Endothelial cell of umbilical vein (primary cell): ENCODE measurements around the gene ERCC4. TPM values are rescaled to one million over a fixed set of nuclear protein-coding genes. Genes with fewer than 3 reads are reported as not detected.

ENCODE experiments used
- BruUV-seq: library from RNA; stranded (reverse); fragments of 400-500 nt; replicated peaks from 2 replicates; lab custom pipeline; 2021; lab: Mats Ljungman, UMichigan
- CTCF ChIA-PET: fragments of 300-600, 350-600 bp; sonication (Branson Sonifier 250); formaldehyde crosslinking; loops from one replicate; lab custom pipeline; 2021; ENCODE audit warnings: antibody characterized with exemption, inconsistent platforms; lab: Charles Lee
- POLR2A ChIA-PET: fragments of 300-600, 350-600 bp; sonication (Branson Sonifier 250); formaldehyde crosslinking; loops from one replicate; lab custom pipeline; 2021; ENCODE audit warnings: antibody characterized with exemption, inconsistent platforms; lab: Charles Lee
- DNase-seq: peaks from one replicate; pipeline ENCODE4 v3.0.0-alpha.2; 2011; ENCODE audit warnings: low read depth, low spot score
- FAIRE-seq: peaks from 2 replicates; lab custom pipeline; 2011; peaks lifted over from hg19 to GRCh38; lab: Jason Lieb, UNC
- H2AFZ ChIP-seq: 2 replicates; pipeline ENCODE4 v1.6.0; 2012; ENCODE audit warnings: low read depth, low read length, control low read depth, inconsistent platforms
- H3K27ac ChIP-seq: 2 replicates; pipeline ENCODE4 v1.5.1; 2011; ENCODE audit warnings: low read depth, mild to moderate bottlenecking, control low read depth, low read length, moderate library complexity; ENCODE audit not compliant: insufficient read depth
- H3K27me3 ChIP-seq, 2 experiments: 2 replicates each; pipeline versions ENCODE4 v1.6.0 to v1.6.1; 2011; ENCODE audit warnings: low read length in 2 of 2, mixed read lengths in 1 of 2; ENCODE audit not compliant: control insufficient read depth in 2 of 2, insufficient read depth in 2 of 2
- H3K36me3 ChIP-seq, 2 experiments: 2 replicates in 1 of 2; 3 replicates in 1 of 2; pipeline ENCODE4 v1.5.1; 2011; ENCODE audit warnings: low read length in 2 of 2, mild to moderate bottlenecking in 1 of 2, moderate library complexity in 1 of 2; ENCODE audit not compliant: control insufficient read depth in 2 of 2, insufficient read depth in 2 of 2; ENCODE audit errors: extremely low read depth in 1 of 2
- H3K4me1 ChIP-seq: 3 replicates; pipeline ENCODE4 v1.5.1; 2011; ENCODE audit warnings: mild to moderate bottlenecking, low read length; ENCODE audit not compliant: control insufficient read depth, insufficient read depth; ENCODE audit errors: extremely low read depth
- H3K4me2 ChIP-seq: 2 replicates; pipeline ENCODE4 v1.6.1; 2011; ENCODE audit warnings: low read length, control low read depth, mixed read lengths; ENCODE audit not compliant: insufficient read depth
- H3K4me3 ChIP-seq, 3 experiments: fragments of 200-600 bp in 1 of 3; sonication (generic), shearing (Covaris generic) in 1 of 3; replicated peaks in 1 of 3; 2 replicates each; pipeline ENCODE4 v1.5.1; 2011 to 2016; ENCODE audit warnings: control low read depth in 3 of 3, low read length in 3 of 3, mild to moderate bottlenecking in 2 of 3, inconsistent platforms in 1 of 3, low read depth in 1 of 3, moderate library complexity in 1 of 3; ENCODE audit not compliant: insufficient read depth in 1 of 3
- H3K79me2 ChIP-seq: 2 replicates; pipeline ENCODE4 v1.6.0; 2012; ENCODE audit warnings: low read length, inconsistent platforms; ENCODE audit not compliant: control insufficient read depth, insufficient read depth
- H3K9ac ChIP-seq: replicated peaks from 2 replicates; pipeline ENCODE3; 2011; ENCODE audit warnings: low read length, control low read depth; ENCODE audit not compliant: insufficient read depth; ENCODE audit errors: extremely low read depth
- H3K9me1 ChIP-seq: replicated peaks from 3 replicates; pipeline ENCODE4 v1.6.0; 2011; ENCODE audit warnings: mild to moderate bottlenecking, low read length; ENCODE audit not compliant: control insufficient read depth, insufficient read depth; ENCODE audit errors: extremely low read depth
- H3K9me3 ChIP-seq: replicated peaks from 2 replicates; pipeline ENCODE4 v1.5.1; 2012; ENCODE audit warnings: low read length, inconsistent platforms; ENCODE audit not compliant: control insufficient read depth, insufficient read depth
- H4K20me1 ChIP-seq: replicated peaks from 2 replicates; pipeline ENCODE3; 2011; ENCODE audit warnings: mild to moderate bottlenecking, low read length; ENCODE audit not compliant: control insufficient read depth, insufficient read depth; ENCODE audit errors: extremely low read depth
- EZH2 ChIP-seq: IDR thresholded peaks from 2 replicates; pipeline ENCODE4 v1.6.1; 2012; ENCODE audit warnings: borderline replicate concordance, low read depth, mild to moderate bottlenecking, moderate library complexity, low read length, inconsistent platforms; ENCODE audit not compliant: severe bottlenecking
- FOS ChIP-seq: IDR thresholded peaks from 2 replicates; pipeline ENCODE4 v1.6.1; 2011; ENCODE audit warnings: mild to moderate bottlenecking, low read length, moderate library complexity, borderline replicate concordance; ENCODE audit not compliant: insufficient read depth
- GATA2 ChIP-seq: IDR thresholded peaks from 2 replicates; pipeline ENCODE4 v1.7.0; 2011; ENCODE audit warnings: low read depth, mild to moderate bottlenecking, moderate library complexity, mixed read lengths, low read length; ENCODE audit not compliant: insufficient read length, insufficient read depth
- JUN ChIP-seq: IDR thresholded peaks from 2 replicates; pipeline ENCODE4 v1.6.1; 2011; ENCODE audit warnings: borderline replicate concordance, low read depth; ENCODE audit not compliant: insufficient read length, insufficient read depth
- MYC ChIP-seq: IDR thresholded peaks from one replicate; pipeline ENCODE4 v1.6.1; 2011; ENCODE audit warnings: mild to moderate bottlenecking, low read depth, low read length
- POLR2A ChIP-seq: IDR thresholded peaks from 2 replicates; pipeline ENCODE4 v1.6.1; 2012; ENCODE audit warnings: low read depth, mild to moderate bottlenecking, control low read depth, low read length
- POLR2AphosphoS5 ChIP-seq: IDR thresholded peaks from 2 replicates; pipeline ENCODE4 v1.6.1; 2012; ENCODE audit warnings: low read depth, mild to moderate bottlenecking, control low read depth, low read length, moderate library complexity; ENCODE audit not compliant: insufficient read depth
- dilution Hi-C: fragments of 300-500 bp; cut with MboI; formaldehyde crosslinking; loops from one replicate; pipeline ENCODE4 v1.15.0; 2019; ENCODE audit warnings: low sequenced_read_pairs; ENCODE audit not compliant: extremely low pct_ligation_motif_present
- intact Hi-C: fragments of 100-400 bp; cut with micrococcal nuclease; formaldehyde crosslinking; loops from one replicate; pipeline ENCODE4 v1.10.0; 2022
- polyA plus RNA-seq, 4 experiments: library from polyadenylated mRNA; depleted of rRNA in 3 of 4; stranded (reverse) in 3 of 4; unstranded in 1 of 4; fragments of >200 nt; gene quantifications; 2 replicates each; pipeline versions ENCODE4 v1.2.1 to v1.2.3, GENCODE V29; 2011 to 2012; ENCODE audit warnings: missing spikeins in 1 of 4
- total RNA-seq: library from RNA; stranded (reverse); gene quantifications from 2 replicates; pipeline ENCODE4 v1.2.3, GENCODE V29; 2021

ERCC4 gene
- total and polyA plus RNA-seq, 2 donors (not counting 3 experiments of a cell fraction or from before 2014, with no cell fraction given), result 4.9 to 17.1 TPM

DNA sequence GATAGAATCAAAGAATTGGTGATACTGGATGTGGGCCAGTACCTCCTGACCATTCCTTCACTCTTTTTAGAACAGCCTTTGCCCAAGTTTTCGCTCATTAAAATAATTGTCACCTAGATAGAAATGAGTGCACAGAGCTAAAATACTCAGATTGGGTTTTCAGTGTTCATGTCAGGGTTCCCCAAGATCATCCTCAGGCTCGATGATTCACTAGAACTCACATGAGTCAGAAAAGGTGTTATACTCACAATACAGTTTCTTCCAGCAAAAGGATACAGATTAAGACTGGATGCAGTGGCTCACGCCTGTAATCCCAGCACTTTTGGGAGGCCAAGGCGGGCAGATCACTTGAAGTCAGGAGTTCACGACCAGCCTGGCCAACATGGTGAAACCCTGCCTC lies 19.9 kb downstream of the ERCC4 start:
- no peak overlapping the region for H3K4me3 ChIP-seq
- no peak for FAIRE-seq

DNA sequence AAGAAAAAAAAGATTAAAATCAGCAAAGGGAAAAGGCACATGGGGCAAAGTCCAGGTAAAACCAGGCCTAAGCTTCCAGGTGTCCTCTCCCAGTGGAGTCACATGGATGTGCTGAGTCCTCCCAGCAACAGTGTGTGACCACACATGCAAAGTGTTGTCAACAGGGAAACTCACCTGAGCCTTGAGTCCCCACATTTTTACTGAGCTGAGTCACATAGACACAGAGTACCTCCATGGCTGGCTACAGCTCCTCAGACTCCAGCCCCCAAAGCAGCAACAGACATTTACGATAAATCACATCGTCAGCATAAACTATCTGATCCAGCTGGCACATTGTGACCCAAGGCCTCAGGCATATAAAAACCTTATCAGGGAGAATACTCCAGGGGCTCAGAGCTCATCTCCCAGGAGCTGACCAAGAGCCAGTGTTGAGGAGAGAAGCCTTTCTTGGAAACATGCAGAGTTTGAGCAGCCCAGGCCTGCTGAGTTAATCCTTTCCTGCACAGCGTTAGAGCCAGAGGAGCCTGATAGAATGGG lies 20.5 kb downstream of the ERCC4 start:
- Histone ChIP-seq H3K4me2 (no peak overlapping the region), H3K36me3 (peaks cover 2 to 8% of the 10 kb centered on the region in 2 experiments), H3K9ac (no peak overlapping the region), H3K4me1 (no peaks in the 10 kb centered on the region), H4K20me1 (no peaks in the 10 kb centered on the region), H3K9me3 (no peaks in the 10 kb centered on the region), H3K79me2 (no peaks in the 10 kb centered on the region), H3K4me3 (no peak overlapping the region), H3K27me3 (no peaks in the 10 kb centered on the region), H2AFZ (no peak overlapping the region), H3K9me1 (no peaks in the 10 kb centered on the region), H3K27ac (no peak overlapping the region)
- no TSS peak for BruUV-seq
- dilution Hi-C loops, result loop anchor here (25.0 kb wide), 1 partner anchor 297 kb away; no protein-coding TSS in a partner anchor
- CTCF ChIA-PET, result interaction anchor here (1.1 to 1.4 kb wide), 2 partner anchors 10 to 17 kb away, joined by 3 to 5 read pairs; no protein-coding TSS in a partner anchor
- DNase-seq (no peak), FAIRE-seq (no peak)
- no peak for TF ChIP-seq JUN
- no peak for TF ChIP-seq POLR2AphosphoS5
- no peak for TF ChIP-seq EZH2
- no peak for TF ChIP-seq MYC
- POLR2A ChIA-PET, result no interaction called here
- intact Hi-C loops, result no loop called here

More for the DNA sequence above, 19.9 kb downstream of the ERCC4 start:
- H2AFZ ChIP-seq, result no peak overlapping the region
- no peaks in the 10 kb centered on the region for H3K79me2 ChIP-seq
- TF ChIP-seq FOS (no peak), POLR2A (no peak), GATA2 (no peak), MYC (no peak)
- ChIA-PET CTCF (interaction anchor here (1.1 to 1.4 kb wide), 2 partner anchors 9 to 16 kb away, joined by 3 to 5 read pairs; no protein-coding TSS in a partner anchor), POLR2A (no interaction called here)
- no peaks in the 10 kb centered on the region for H3K4me1 ChIP-seq
- no peaks in the 10 kb centered on the region for H4K20me1 ChIP-seq
- no peak overlapping the region for H3K27ac ChIP-seq
- DNase-seq, result no peak
- H3K36me3 ChIP-seq, result peaks cover 4 to 9% of the 10 kb centered on the region in 2 experiments
- BruUV-seq, result no TSS peak
- intact Hi-C loops (no loop called here), dilution Hi-C loops (loop anchor here (25.0 kb wide), 1 partner anchor 297 kb away; no protein-coding TSS in a partner anchor)
- no peak overlapping the region for H3K9ac ChIP-seq
- H3K27me3 ChIP-seq, result no peaks in the 10 kb centered on the region
- no peak overlapping the region for H3K4me2 ChIP-seq
- no peaks in the 10 kb centered on the region for H3K9me1 ChIP-seq
- H3K9me3 ChIP-seq, result no peaks in the 10 kb centered on the region
